Measurements from ENCODE around the gene CARMIL3.

CARMIL3 gene

DNA sequence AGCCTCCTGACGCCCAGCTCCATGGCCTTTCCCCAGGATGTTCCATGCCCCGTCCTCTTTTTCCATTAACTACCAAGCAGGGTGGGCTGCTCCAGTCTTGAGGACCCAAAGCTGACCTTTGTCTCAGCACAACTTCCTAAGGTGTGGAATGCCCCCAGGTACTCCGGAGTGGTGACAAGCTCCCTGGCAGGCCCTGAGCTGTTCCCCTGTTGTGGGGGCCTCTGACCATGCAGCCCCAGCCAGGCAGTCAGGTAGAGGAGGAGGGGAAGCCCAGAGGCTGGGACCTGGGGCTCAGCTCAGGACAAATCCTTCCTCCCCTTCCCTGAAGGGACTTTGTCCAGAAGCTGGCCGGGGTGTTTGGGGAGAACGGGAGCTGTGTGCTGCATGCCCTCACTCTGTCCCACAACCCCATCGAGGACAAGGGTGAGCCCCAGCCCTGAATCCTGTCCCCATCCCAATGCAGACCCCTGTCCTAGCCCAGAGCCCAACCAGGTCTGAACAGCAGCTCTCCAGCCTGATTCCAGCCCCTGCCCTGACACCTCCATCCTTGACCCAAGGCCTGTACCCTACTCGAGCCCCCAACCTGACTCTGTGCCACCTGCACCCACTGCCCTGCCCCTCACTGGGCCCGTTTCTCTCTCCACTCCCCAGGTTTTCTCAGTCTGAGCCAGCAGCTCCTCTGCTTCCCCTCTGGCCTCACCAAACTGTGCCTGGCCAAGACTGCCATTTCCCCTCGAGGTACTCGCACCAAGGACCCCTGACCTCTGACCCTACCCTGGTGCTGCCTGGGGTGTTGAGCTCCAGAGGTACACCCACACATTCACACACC is 4.4 kb downstream of the CARMIL3 start:
- no peak for DNase-seq
- TF ChIP-seq GATA1 (IDR thresholded peaks at IDR 0.05; ENCODE audit: low read depth, low read length) = no peak
- no peak for TF ChIP-seq POLR2A (IDR thresholded peaks at IDR 0.05; ENCODE audit: low read length)

DNA sequence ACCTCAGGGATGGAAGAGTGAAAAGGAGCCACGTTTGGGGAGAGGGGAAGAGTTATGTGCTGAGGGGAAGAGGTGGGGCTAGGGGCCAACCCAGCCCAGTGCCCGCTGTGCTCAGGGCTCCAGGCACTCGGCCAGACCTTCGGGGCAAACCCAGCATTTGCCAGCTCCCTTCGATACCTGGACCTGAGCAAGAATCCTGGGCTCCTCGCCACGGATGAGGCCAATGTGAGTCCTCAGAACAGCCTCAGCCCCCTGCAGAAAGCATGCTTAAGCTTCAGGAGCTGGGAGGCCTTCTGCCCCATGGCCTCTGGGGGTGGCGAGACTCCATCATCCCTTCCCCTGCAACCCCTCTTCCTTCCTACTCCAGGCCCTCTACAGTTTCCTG is 5.0 kb downstream of the CARMIL3 start:
- TF ChIP-seq GATA1 (IDR thresholded peaks at IDR 0.05; ENCODE audit: low read depth, low read length) = no peak
- TF ChIP-seq POLR2A (IDR thresholded peaks at IDR 0.05; ENCODE audit: low read length) = no peak
- no peak for DNase-seq

DNA sequence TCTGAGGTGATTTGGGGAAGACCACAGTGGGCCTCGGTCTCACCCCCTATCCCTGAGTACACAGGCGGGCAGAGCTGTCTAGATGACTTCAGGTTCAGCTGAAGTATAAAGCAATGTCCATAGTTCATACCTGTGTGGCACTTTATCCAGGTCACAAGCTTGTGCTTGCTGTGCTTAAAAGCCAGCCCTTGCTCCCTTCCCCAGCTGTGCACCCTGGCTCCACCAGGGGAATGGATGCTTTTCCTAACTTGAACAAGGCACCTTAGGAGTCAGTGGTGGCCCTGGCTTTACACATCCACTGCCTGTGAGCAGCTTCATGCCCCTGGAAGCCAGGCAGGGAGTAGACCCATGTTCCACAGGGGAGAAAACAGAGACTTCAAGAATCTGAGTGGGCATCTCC is 5.5 kb downstream of the CARMIL3 start:
- TF ChIP-seq GATA1 (IDR thresholded peaks at IDR 0.05; ENCODE audit: low read depth, low read length) (no peak), POLR2A (IDR thresholded peaks at IDR 0.05; ENCODE audit: low read length) (no peak)

DNA sequence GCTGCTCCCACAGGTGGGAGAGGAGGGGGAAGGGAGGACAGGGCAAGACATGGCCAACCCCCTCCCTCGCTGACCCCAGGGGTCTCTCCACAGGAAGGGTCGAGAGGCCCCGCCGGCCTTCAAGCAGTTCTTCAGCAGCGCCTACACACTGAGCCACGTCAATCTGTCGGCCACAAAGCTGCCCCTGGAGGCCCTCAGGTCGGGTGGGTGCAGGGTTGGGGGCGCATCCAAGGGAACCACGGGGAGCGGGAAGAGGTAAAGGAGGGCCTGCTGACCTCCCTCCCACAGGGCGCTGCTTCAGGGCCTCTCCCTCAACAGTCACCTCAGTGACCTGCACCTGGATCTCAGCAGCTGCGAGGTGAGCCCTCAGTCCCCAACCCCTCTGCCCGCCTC is 6.1 kb downstream of the CARMIL3 start:
- no peak for TF ChIP-seq POLR2A (IDR thresholded peaks at IDR 0.05; ENCODE audit: low read length)
- DNase-seq = no peak

More for the DNA sequence above, 5.5 kb downstream of the CARMIL3 start:
- DNase-seq = no peak

DNA sequence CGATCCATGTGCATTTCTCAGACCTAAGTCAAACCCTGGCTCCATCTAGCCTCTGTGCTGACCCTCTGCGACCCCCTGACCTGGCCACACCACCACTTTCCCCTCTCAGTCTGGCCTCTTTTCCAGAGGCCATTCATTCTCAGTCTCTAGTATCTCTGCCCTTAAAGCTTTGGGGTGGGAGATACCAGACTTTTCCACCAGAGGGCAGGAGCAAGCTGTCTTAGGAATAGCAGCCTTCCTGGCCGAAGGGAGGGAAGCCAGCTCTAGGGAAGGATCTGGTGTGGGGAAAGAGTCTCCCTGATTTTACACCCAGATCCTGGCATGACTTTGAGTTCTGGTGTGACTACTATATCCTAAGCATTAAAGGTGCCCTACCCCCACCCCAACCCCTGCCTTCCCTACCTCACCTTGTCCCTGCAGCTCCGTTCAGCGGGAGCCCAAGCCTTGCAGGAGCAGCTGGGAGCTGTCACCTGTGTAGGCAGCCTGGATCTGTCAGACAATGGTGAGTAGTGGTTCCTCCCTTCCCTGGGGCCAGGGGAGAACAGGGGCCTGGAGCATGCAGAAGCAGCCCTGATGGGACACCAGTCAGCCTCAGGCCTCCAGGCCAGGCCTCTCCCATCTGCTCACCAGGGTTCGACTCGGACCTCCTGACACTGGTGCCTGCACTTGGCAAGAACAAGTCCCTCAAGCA is 6.6 kb downstream of the CARMIL3 start:
- DNase-seq = peak; percentile 28 to 49

DNA sequence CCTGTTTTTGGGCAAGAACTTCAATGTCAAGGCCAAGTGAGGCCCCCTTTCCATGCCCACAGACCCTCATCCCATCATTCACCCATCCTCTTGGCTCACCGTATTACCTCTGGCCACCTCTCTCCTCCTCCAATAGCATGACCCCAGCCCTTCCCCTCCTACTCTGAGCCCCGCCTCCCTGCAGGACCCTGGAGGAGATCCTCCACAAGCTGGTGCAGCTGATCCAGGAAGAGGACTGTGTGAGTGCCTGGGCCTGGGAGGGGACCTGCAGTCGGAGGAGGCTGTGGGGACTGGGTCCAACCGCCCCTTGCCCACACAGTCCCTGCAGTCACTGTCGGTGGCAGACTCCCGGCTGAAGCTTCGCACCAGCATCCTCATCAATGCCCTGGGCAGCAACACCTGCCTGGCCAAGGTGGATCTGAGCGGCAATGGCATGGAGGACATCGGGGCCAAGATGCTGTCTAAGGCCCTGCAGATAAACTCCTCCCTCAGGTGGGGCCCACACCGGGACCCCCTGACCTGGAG is 7.2 kb downstream of the CARMIL3 start:
- TF ChIP-seq POLR2A (IDR thresholded peaks at IDR 0.05; ENCODE audit: low read length) = no peak
- no peak for TF ChIP-seq GATA1 (IDR thresholded peaks at IDR 0.05; ENCODE audit: low read depth, low read length)
- no peak for DNase-seq

More for the DNA sequence above, 6.6 kb downstream of the CARMIL3 start:
- TF ChIP-seq POLR2A (IDR thresholded peaks at IDR 0.05; ENCODE audit: low read length) = no peak
- no peak for TF ChIP-seq GATA1 (IDR thresholded peaks at IDR 0.05; ENCODE audit: low read depth, low read length)

DNA sequence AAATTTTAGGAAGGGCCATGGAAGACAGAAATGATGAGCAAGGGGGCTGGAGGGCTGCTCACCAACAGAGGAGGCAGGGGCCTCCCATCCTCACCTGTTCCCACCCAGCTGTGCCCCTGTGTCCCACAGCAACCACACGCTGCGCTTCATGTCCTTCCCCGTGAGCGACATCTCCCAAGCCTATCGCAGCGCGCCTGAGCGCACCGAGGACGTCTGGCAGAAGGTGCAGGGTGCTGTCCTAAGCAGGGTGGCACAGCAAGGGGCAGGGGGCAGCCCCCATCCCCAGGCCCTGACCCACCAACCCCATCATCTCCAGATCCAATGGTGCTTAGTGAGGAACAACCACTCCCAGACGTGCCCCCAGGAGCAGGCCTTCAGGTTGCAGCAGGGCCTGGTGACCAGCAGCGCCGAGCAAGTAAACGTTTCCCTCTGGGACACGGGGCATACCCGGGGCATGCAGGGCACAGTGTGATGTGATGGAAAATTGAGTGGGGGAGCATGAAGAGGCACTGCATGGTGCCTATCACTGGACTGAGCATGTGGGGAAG is 8.1 kb downstream of the CARMIL3 start:
- no peak for DNase-seq
- TF ChIP-seq GATA1 (IDR thresholded peaks at IDR 0.05; ENCODE audit: low read depth, low read length) (no peak), POLR2A (IDR thresholded peaks at IDR 0.05; ENCODE audit: low read length) (no peak)

DNA sequence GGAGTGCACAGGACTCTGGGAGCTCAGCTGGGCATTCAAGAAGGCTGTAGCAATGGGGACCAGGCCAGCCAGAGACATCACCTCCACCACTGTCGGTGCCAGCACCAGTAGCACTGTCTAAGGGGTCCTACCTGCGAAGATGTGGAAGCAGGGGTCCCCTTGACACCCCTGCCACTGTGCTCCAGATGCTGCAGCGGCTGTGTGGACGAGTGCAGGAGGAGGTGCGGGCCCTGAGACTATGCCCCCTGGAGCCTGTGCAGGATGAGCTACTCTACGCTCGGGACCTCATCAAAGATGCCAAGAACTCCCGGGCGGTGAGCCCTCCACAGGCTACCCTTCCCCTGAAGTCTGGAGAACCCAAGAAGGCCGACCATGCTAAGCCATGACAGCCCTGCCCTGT is 8.6 kb downstream of the CARMIL3 start:
- no peak for DNase-seq
- no peak for TF ChIP-seq POLR2A (IDR thresholded peaks at IDR 0.05; ENCODE audit: low read length)

DNA sequence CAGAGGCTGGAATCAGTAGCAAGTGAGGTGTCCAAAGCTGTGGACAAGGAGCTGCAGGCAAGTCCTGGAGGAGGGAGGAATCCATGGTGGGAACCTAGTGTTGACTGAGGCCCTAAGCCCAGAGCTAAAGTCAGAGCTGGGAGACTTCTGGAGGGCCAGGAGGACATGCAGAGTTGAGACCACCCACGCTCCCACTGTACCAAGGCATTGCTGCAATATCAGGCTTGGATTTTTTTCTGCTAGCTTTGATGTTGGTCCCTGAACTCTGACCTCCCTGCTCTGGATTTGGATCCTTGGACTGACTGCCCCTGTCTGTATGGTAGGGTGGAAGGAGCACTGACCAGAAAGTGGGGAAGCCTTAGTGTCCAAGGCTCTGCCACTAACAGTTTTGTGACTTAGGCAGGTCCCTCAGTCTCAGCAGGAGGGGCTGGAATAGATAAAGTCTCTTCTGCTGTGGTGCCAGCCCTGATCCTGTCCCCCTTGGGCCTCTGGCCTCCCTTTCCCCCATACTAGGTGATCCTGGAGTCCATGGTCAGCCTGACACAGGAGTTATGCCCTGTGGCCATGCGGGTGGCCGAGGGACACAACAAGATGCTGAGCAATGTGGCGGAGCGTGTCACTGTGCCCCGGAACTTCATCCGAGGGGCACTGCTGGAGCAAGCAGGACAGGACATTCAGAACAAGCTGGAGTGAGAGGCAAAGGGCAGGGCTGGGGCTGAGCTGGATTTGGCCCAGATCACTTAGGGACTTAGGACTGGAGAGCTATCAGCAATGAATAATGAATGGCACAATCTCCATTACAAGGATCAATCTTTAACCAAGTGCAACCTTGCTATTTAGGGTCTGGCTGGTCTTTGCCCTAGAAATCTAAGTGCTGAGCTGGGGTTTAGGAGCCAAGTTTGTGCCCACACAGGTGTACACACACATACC is 9.4 kb downstream of the CARMIL3 start:
- DNase-seq = no peak
- no peak for TF ChIP-seq GATA1 (IDR thresholded peaks at IDR 0.05; ENCODE audit: low read depth, low read length)
- TF ChIP-seq POLR2A (IDR thresholded peaks at IDR 0.05; ENCODE audit: low read length) = no peak

DNA sequence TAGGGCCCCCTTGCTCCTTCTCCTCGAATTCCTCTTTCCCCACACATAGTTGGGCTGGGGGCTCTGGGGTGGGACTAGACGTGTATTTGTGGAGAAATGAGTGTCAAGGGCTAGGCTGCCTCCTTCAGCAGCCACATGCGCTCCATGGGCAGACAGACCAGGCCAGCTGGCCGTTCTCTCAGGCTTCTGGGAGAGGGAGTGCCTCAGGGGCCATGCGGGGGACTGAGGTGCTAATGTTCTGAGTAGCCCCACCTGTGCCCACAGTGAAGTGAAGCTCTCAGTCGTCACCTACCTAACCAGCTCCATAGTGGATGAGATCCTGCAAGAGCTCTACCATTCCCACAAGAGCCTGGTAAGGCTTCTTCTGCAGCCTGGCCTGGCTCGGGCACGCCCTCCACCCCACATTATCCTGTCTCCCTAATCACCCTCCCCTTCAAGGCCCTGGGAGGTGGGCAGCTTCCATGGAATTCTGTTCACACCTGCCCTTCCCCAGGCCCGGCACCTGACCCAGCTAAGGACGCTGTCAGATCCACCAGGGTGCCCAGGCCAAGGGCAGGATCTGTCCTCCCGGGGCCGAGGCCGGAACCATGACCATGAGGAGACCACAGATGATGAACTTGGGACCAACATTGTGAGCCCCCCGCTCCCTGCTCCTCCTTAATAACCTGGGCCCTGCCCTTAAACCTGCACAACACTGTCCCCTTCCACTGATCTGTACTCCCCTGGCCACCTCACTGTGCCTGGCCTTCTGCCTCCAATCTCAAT is 10.6 kb downstream of the CARMIL3 start:
- TF ChIP-seq GATA1 (IDR thresholded peaks at IDR 0.05; ENCODE audit: low read depth, low read length) (no peak), POLR2A (IDR thresholded peaks at IDR 0.05; ENCODE audit: low read length) (no peak)

DNA sequence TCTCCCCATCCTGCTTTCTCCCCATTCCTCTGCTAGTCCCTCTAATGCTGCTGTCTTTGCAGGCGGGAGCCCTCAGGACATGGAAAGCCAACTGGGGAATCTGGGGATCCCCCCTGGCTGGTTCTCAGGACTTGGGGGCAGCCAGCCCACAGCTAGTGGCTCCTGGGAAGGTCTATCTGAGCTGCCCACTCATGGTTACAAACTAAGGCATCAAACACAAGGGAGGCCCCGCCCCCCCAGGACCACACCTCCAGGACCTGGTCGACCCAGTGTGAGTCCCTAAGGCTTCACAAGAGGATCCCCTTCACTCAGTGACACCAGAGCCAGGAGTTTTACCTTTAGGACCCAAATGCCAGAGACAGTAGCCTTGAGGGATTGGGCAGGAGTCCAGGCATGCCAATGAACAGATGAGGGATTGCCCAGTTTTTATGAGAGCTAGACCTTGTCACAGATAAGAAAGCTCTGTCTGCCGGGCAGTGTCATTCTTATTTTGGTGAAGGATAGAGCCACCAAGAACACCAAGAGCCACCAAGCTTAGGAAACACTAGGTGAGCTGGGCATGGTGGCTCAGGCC is 11.5 kb downstream of the CARMIL3 start:
- DNase-seq = no peak
- TF ChIP-seq GATA1 (IDR thresholded peaks at IDR 0.05; ENCODE audit: low read depth, low read length) (no peak), POLR2A (IDR thresholded peaks at IDR 0.05; ENCODE audit: low read length) (no peak)

More for the DNA sequence above, 10.6 kb downstream of the CARMIL3 start:
- no peak for DNase-seq

DNA sequence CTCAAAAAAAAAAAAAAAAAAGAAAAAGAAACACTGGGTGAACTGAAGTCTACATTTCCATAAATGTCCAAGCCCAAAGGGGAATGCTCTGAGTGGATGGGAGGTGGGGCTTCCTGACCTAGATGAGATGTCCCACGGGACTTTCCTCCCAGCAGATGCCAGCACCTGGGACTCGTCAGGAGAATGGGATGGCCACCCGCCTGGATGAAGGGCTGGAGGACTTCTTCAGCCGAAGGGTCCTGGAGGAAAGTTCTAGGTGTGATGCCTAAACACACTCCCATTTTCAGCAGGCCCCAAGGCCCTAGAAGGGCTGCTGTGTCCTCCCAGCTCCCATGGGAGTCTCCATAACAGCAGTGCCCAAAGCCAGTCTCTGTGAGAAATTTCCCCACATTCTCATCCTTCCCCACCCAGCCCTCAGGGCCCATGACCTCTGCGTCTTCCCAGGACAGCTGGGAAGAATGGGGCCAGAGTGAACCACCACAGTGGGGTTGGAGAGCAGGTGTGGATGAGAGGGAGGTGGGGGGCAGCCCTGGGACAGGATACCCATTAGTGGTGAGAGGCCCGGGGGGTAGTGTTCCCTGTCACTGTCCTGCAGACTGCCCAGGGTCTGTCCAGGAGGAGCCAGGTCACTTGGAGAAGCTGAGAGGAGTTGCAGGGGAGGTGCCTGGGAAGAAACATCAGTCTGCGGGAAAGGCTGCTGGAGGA is 12.4 kb downstream of the CARMIL3 start:
- TF ChIP-seq GATA1 (IDR thresholded peaks at IDR 0.05; ENCODE audit: low read depth, low read length) (no peak), POLR2A (IDR thresholded peaks at IDR 0.05; ENCODE audit: low read length) (no peak)

More for the DNA sequence above, 12.4 kb downstream of the CARMIL3 start:
- DNase-seq = no peak
